Keratinocyte (primary cell): ENCODE measurements around the gene CARD9. TPM values are rescaled to one million over a fixed set of nuclear protein-coding genes. Genes with fewer than 3 reads are reported as not detected.

Experiments
- DNase-seq: peaks from one replicate; pipeline ENCODE4 v3.0.0-alpha.2; 2011; ENCODE audit warnings: low read depth, missing footprints, low spot score
- FAIRE-seq: peaks from 2 replicates; lab custom pipeline; 2011; peaks lifted over from hg19 to GRCh38; lab: Jason Lieb, UNC
- H2AFZ ChIP-seq: 2 replicates; pipeline ENCODE4 v1.6.0; 2012; ENCODE audit warnings: low read length, control low read depth, inconsistent platforms; ENCODE audit not compliant: control insufficient read depth
- H3K27ac ChIP-seq: 2 replicates; pipeline ENCODE4 v1.5.1; 2011; ENCODE audit warnings: low read length; ENCODE audit not compliant: control insufficient read depth, insufficient read depth
- H3K27me3 ChIP-seq: 3 replicates; pipeline ENCODE4 v1.6.0; 2011; ENCODE audit warnings: low read length; ENCODE audit not compliant: control insufficient read depth, insufficient read depth; ENCODE audit errors: extremely low read depth
- H3K36me3 ChIP-seq, 2 experiments: 2 replicates in 1 of 2; 3 replicates in 1 of 2; pipeline ENCODE4 v1.5.1; 2011; ENCODE audit warnings: low read length in 2 of 2, mild to moderate bottlenecking in 1 of 2; ENCODE audit not compliant: control insufficient read depth in 2 of 2, insufficient read depth in 2 of 2; ENCODE audit errors: extremely low read depth in 1 of 2
- H3K4me1 ChIP-seq: 3 replicates; pipeline ENCODE4 v1.5.1; 2011; ENCODE audit warnings: low read length; ENCODE audit not compliant: control insufficient read depth, insufficient read depth; ENCODE audit errors: extremely low read depth
- H3K4me2 ChIP-seq: 3 replicates; pipeline ENCODE4 v1.6.0; 2011; ENCODE audit warnings: low read depth, low read length; ENCODE audit not compliant: control insufficient read depth, insufficient read depth; ENCODE audit errors: extremely low read depth
- H3K4me3 ChIP-seq, 3 experiments: fragments of 200-600 bp in 1 of 3; sonication (generic) in 1 of 3; 2 replicates in 2 of 3; 3 replicates in 1 of 3; pipeline ENCODE4 v1.5.1; 2011 to 2016; ENCODE audit warnings: low read length in 3 of 3, mild to moderate bottlenecking in 3 of 3, control low read depth in 2 of 3, inconsistent platforms in 1 of 3, low read depth in 1 of 3, mixed read lengths in 1 of 3, mixed run types in 1 of 3, moderate library complexity in 1 of 3; ENCODE audit not compliant: control insufficient read depth in 2 of 3, insufficient read depth in 2 of 3; ENCODE audit errors: extremely low read depth in 1 of 3
- H3K79me2 ChIP-seq: 2 replicates; pipeline ENCODE4 v1.6.0; 2012; ENCODE audit warnings: low read length; ENCODE audit not compliant: control insufficient read depth, insufficient read depth
- H3K9ac ChIP-seq: 3 replicates; pipeline ENCODE4 v1.6.0; 2011; ENCODE audit warnings: low read length; ENCODE audit not compliant: control insufficient read depth, insufficient read depth; ENCODE audit errors: extremely low read depth
- H3K9me1 ChIP-seq: 3 replicates; pipeline ENCODE4 v1.6.0; 2011; ENCODE audit warnings: low read length; ENCODE audit not compliant: control insufficient read depth, insufficient read depth; ENCODE audit errors: extremely low read depth
- H3K9me3 ChIP-seq: 2 replicates; pipeline ENCODE4 v1.5.1; 2012; ENCODE audit warnings: low read depth, low read length; ENCODE audit not compliant: control insufficient read depth
- H4K20me1 ChIP-seq: 3 replicates; pipeline ENCODE4 v1.6.0; 2011; ENCODE audit warnings: low read length; ENCODE audit not compliant: control insufficient read depth, insufficient read depth; ENCODE audit errors: extremely low read depth
- CTCF ChIP-seq, 3 experiments: IDR thresholded peaks in 1 of 3; conservative IDR thresholded peaks in 1 of 3; optimal IDR thresholded peaks in 1 of 3; 2 replicates in 2 of 3; 3 replicates in 1 of 3; pipeline versions ENCODE3 to v1.5.1; 2011; ENCODE audit warnings: low read length in 3 of 3, mild to moderate bottlenecking in 3 of 3, moderate library complexity in 2 of 3, control low read depth in 1 of 3, inconsistent platforms in 1 of 3; ENCODE audit not compliant: insufficient read depth in 2 of 3; ENCODE audit errors: extremely low read depth in 1 of 3
- EZH2 ChIP-seq: IDR thresholded peaks from one replicate; pipeline ENCODE4 v1.6.1; 2012; ENCODE audit warnings: inconsistent platforms, mild to moderate bottlenecking, low read length, moderate library complexity
- dilution Hi-C: fragments of 300-500 bp; cut with MboI; formaldehyde crosslinking; loops from one replicate; pipeline ENCODE4 v1.7.0; 2020; ENCODE audit warnings: low sequenced_read_pairs; ENCODE audit not compliant: extremely low pct_ligation_motif_present
- polyA plus RNA-seq, 5 experiments: library from polyadenylated mRNA; depleted of rRNA in 3 of 5; stranded (reverse) in 3 of 5; stranded (forward) in 1 of 5; unstranded in 1 of 5; fragments of >200 nt; gene quantifications; 1 replicate in 1 of 5; 2 replicates in 3 of 5; 3 replicates in 1 of 5; pipeline versions ENCODE4 v1.2.1 to v1.2.3, GENCODE V29; 2011 to 2012; ENCODE audit warnings: missing spikeins in 2 of 5, low read depth in 1 of 5, low replicate concordance in 1 of 5

CARD9 gene
- polyA plus RNA-seq, 1 donor (not counting 4 experiments of a cell fraction or from before 2014, with no cell fraction given) = 0.07 TPM

- peaks cover 23% of the 10 kb centered on the region for H3K4me1 ChIP-seq
- H3K9me3 ChIP-seq = no peaks in the 10 kb centered on the region
- peaks cover 4% of the 10 kb centered on the region for H3K27me3 ChIP-seq
- no peak for DNase-seq
- peak overlapping the region; percentile 7 to 22 (median 16) for H3K4me3 ChIP-seq
- FAIRE-seq = no peak
- H4K20me1 ChIP-seq = no peaks in the 10 kb centered on the region
- peak overlapping the region; percentile 22 for H3K9ac ChIP-seq
- peak overlapping the region; percentile 58 for H3K4me2 ChIP-seq
- H3K9me1 ChIP-seq = no peaks in the 10 kb centered on the region
- dilution Hi-C loops = no loop called here
- no peaks in the 10 kb centered on the region for H3K79me2 ChIP-seq
- H3K27ac ChIP-seq = no peak overlapping the region
- no peak for TF ChIP-seq EZH2
- no peak for TF ChIP-seq CTCF (optimal IDR thresholded peaks at IDR 0.05 in 1 of 3, IDR thresholded peaks at IDR 0.05 in 1 of 3, conservative IDR thresholded peaks at IDR 0.05 in 1 of 3; ENCODE audit: extremely low read depth in 1 of 3, insufficient read depth in 2 of 3, low read length in 3 of 3)
- no peaks in the 10 kb centered on the region for H3K36me3 ChIP-seq
- H2AFZ ChIP-seq = no peak overlapping the region
Observed at GRCh38 chr9:136346157-136346481, 27.4 kb downstream of the CARD9 start.

- TF ChIP-seq EZH2 (peak; percentile 29), CTCF (optimal IDR thresholded peaks at IDR 0.05 in 1 of 3, IDR thresholded peaks at IDR 0.05 in 1 of 3, conservative IDR thresholded peaks at IDR 0.05 in 1 of 3; ENCODE audit: extremely low read depth in 1 of 3, insufficient read depth in 2 of 3, low read length in 3 of 3) (no peak)
- H3K9me1 ChIP-seq = no peaks in the 10 kb centered on the region
- no peaks in the 10 kb centered on the region for H3K79me2 ChIP-seq
- H3K27ac ChIP-seq = no peak overlapping the region
- dilution Hi-C loops = no loop called here
- FAIRE-seq (no peak), DNase-seq (no peak)
- H3K9ac ChIP-seq = peak overlapping the region; percentile 22
- no peaks in the 10 kb centered on the region for H3K36me3 ChIP-seq
- peak overlapping the region; percentile 27 for H2AFZ ChIP-seq
- H4K20me1 ChIP-seq = no peaks in the 10 kb centered on the region
- H3K9me3 ChIP-seq = no peaks in the 10 kb centered on the region
- H3K27me3 ChIP-seq = peaks cover 4% of the 10 kb centered on the region
- peak overlapping the region; percentile 7 to 22 (median 16) for H3K4me3 ChIP-seq
- H3K4me1 ChIP-seq = peaks cover 23% of the 10 kb centered on the region
- peak overlapping the region; percentile 58 for H3K4me2 ChIP-seq
Observed at GRCh38 chr9:136345281-136346156, 27.9 kb downstream of the CARD9 start.
